UCSD-AML1 (cell line): ENCODE data around the gene ARL6IP6.
"Not testable (repeated sequence)": the region's sequence is repeated elsewhere in the genome, so short reads cannot be mapped to it uniquely, and the experiment has no call there.

ENCODE experiments used
- DNase-seq: peaks from one replicate; lab custom pipeline; 2025; ENCODE audit not compliant: unreplicated experiment; lab: John Stamatoyannopoulos, UW

The ARL6IP6 gene

DNA sequence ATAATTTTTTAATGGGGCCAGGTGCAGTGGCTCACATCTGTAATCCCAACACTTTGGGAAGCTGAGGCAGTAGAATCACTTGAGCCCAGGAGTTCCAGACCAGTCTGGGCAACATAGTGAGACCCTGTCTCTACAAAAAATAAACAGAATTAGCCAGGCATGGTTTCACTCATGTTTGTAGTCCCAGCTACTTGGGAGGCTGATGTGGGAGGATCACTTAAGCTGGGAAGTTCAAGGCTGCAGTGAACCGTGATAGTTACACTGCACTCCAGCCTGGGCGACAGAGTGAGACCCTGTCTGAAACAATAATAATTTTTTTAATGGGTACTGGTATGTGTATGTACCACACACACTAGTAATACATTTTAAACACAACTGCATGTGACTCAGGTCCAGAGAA lies 2.4 kb downstream of the ARL6IP6 start:
- no peak for DNase-seq

DNA sequence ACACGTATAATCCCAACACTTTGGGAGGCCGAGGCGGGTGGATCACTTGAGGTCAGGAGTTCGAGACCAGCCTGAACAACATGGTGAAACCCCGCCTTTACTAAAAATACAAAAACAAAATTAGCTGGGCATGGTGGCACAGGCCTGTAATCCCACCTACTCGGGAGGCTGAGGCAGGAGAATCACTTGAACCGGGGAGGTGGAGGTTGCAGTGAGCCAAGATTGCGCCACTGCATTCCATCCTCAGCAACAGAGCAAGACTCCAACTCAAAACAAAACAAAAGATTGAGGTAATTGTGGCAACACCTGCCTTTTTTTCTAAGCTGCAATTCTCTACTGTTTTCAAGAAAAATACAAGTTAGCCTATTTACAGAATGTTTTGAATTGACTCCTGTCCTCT lies 4.2 kb downstream of the ARL6IP6 start:
- DNase-seq = not testable (repeated sequence)

GRCh38 chr2:152723918-152724317 lies 5.5 kb downstream of the ARL6IP6 start:
- DNase-seq = no peak

DNA sequence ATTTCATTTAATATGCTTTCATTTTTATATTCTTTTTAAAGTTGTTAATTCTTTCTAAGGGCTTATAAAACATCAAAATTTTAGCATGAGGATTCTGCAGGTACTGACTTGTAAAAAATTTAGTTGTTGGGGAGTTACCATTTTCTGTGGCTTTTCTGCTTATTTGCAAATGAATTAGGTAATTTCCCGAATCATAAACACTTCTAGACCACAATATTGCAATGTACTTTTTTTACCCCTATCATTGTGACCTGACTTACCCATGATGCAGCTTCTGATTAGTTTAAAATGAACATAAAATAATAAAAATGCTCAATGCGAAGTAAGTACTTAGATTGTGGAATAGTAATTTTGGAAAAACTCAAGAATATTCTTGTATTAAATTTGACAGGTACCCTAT lies 11.4 kb downstream of the ARL6IP6 start:
- DNase-seq = no peak

DNA sequence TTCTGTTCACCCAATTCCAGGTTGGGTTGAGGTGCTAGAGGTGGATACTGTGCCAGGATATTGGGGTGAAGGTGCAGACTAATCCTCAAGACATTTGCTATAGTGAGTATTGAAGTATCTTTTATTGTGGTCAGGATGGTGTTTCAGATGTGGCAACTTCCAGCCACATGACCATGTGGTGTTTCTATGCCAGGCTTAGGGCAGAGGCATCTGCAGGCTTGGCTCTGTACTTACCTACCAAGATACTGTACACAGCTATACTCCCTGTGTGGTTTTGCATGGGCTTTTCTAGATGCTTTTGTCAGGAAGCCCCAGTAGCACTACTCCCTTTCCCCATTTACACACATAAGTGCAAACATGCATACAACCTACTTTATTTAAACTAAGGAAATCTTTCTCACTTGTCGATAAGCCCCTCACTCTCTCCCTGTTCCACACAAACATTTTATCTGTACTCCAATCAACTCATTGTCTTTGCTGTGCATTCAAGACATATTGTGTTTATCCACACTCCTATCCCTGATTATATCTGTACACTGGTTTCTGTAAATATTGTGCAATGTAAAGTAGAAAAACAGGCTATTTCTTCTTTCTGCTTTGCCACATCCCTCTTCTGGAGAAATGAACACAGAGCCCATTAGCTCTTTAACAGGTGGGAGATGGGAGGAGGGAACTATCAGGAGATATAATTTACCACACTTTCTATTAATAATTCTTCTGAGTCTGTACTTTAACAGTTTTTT lies 12.3 kb downstream of the ARL6IP6 start:
- DNase-seq = peak; percentile 13

DNA sequence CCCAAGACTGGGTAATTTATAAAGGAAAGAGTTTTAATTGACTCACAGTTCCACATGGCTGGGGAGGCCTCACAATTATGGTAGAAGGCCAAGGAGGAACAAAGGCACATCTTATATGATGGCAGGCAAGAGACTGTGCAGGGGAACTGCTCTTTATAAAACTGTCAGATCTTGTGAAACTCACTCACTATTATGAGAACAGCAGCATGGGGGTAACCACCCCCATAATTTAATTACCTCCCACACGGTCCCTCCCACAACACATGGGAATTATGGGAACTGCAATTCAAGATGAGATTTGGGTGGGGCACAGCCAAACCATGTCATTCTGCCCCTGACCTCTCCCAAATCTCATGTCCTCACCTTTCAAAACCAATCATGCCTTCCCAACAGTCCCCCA lies 19.1 kb downstream of the ARL6IP6 start:
- DNase-seq = not testable (repeated sequence)

DNA sequence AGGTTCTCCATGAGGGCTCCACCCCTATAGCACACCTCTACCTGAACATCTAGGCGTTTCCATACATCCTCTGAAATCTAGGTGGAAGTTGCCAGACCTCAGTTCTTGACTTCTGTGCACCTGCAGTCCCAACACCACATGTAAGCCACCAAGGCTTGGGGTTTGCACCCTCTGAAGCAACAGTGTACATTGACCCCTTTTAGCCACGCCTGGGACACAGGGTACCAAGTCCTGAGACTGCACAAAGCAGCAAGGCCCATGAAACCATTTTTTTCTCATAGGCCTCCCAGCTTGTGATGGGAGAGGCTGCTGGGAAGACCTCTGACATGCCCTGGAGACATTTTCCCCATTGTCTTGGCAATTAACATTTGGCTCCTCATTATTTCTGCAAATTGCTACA lies 20.0 kb downstream of the ARL6IP6 start:
- no peak for DNase-seq

DNA sequence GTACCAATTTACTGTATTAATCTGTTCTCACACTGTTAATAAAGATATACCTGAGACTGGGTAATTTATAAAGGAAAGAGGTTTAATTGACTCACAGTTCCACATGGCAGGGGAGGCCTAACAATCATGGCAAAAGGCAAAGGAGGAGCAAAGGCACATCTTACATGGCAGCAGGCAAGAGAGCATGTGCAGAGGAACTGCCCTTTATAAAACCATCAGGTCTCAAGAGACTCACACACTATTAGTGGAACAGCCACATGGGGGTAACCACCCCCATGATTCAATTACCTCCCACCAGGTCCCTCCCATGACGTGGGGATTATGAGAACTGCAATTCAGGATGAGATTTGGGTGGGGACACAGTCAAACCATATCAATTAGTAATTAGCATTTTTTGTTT lies 21.3 kb downstream of the ARL6IP6 start:
- not testable (repeated sequence) for DNase-seq

DNA sequence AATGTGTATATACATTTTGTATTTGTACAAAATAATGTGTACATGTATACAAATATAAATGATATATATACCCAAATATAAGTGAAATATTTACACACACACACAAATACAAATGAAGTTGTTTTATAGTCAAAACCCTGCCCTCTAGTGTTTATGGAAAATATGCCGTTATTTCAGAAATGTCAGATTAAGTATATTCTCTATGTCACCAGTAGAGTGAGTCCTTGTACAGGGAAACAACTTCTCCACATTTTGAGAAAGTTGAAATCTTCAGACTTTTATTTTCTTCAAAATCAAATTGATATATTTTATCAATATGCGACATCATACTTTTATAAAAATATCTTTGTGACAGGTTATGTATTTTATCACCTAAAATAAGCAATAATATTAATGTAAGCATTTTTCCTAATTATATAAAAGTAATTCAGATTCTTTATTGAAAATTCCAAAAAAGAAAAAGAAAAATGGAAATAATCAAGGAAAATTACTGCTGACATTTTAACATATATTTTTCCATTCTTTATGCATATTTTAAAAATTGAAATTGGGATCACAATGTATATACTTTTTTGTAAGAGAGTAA lies 22.4 kb downstream of the ARL6IP6 start:
- DNase-seq = no peak

DNA sequence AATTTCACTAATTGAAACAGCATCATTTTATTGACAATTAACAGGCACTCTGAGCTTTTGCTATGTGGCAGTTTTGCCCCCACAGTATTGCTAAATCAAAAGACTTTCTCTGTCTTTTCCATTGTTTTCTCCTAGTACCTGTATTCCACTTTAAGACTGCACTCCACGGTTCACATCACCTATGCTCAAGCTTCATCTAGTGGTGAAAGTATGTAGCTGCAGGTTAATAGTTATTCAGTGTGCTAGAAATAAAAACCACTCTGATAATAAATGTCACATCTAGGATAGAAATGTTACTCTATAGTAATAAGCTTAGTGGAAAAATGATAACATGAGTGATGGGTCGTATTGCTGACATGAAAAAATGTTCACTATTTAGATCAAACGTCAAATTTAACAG lies 24.6 kb downstream of the ARL6IP6 start:
- DNase-seq = no peak

GRCh38 chr2:152747751-152748150 lies 29.3 kb downstream of the ARL6IP6 start:
- DNase-seq = not testable (repeated sequence)

- DNase-seq = no peak
Observed at GRCh38 chr2:152755029-152755428, 36.6 kb downstream of the ARL6IP6 start.

- no peak for DNase-seq
Observed at GRCh38 chr2:152759290-152760072, 41.1 kb downstream of the ARL6IP6 start.

DNA sequence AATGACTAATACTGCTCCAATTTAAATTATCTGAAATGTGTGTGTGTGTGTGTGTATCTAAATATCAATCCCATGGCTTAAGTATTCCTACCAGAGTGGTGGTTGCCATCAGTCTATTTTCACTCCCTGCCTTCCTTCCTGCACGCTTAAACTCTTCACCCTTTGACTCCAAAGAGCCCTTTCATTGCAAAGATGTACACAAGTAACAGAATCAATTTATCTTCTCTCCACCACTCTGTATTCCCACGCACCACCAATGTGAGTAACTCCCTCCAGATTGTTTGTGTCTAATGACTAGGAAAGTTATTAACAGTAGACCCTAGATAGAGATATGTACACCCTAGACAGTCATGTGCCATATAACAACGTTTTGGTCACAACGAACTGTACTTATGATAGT lies 42.8 kb downstream of the ARL6IP6 start:
- DNase-seq = no peak

- no peak for DNase-seq
Observed at GRCh38 chr2:152762202-152762601, 43.8 kb downstream of the ARL6IP6 start.

- DNase-seq = not testable (repeated sequence)
Observed at GRCh38 chr2:152763208-152763607, 44.8 kb downstream of the ARL6IP6 start.

- DNase-seq = no peak
Observed at GRCh38 chr2:152763651-152764050, 45.2 kb downstream of the ARL6IP6 start.

- DNase-seq = no peak
Observed at GRCh38 chr2:152766928-152767327, 48.5 kb downstream of the ARL6IP6 start.

DNA sequence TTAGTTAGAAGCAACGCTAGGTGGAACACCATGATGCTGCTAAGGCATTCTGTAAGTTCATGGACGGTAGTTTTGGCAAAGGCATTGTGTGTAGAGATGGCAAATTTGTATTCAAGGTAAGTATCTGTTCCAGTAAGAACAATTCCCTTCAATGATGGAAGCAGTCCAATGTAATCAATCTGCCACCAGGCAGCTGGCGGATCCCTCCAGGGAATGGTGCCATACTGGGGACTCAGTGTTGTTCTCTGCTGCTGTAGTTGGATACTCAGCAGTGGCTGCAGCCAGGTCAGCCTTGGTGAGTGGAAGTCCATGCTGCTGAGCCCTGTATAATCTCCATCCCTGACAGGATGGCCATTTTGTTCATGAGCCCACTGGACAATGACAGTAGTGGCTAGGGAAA lies 62.8 kb downstream of the ARL6IP6 start:
- DNase-seq = no peak

DNA sequence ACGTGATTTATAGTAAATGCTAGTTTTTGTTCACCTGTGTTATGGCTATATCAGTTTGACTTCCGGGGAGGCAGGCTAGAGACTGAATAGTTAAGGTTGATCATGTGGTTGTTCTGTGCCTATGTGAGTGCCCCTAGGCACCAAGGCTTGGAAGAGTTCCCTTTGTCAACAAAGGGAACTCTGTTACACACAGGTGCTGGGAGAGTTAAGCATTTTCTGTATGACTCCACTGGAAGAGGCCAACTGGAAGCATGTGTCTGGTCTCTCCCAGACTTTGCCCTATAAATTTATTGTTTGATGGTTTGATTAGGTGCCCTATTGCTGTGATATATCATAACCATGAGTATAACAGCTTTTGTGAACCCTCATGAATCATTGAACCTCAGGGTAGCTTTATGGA lies 63.8 kb downstream of the ARL6IP6 start:
- no peak for DNase-seq

DNA sequence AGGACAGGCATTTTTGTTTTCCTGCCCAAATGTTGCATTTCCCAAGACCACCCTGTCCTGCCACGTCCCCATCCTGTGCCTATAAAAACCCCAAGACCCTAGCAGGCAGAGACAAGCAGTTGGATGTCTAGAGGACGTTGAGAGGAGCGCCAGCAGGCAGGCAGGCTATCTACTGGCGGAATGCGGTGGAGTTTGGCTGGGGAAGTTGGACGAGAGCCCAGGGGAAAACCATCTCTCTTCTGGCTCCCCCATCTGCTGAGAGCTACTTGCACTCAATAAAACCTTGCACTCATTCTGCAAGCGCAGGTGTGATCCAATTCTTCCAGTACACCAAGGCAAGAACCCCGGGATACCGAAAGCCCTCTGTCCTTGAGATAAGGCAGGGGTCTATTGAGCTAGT lies 72.5 kb downstream of the ARL6IP6 start:
- no peak for DNase-seq

GRCh38 chr2:152791979-152792378 lies 73.6 kb downstream of the ARL6IP6 start:
- no peak for DNase-seq
